ENCODE measurements around the gene PHLDA2. TPM values are rescaled to one million over a fixed set of nuclear protein-coding genes. Genes with fewer than 3 reads are reported as not detected.

The PHLDA2 gene
- polyA plus RNA-seq, 2 of the 4 experiments (the other 2 are of a cell fraction) = 7.0 to 49.6 TPM

- no peaks in the 10 kb centered on the region for H3K9me3 ChIP-seq
- no peak overlapping the region for H3K27ac ChIP-seq
- FAIRE-seq (no peak), DNase-seq (ENCODE audit: low read depth in 1 of 2, low spot score in 1 of 2) (peak; percentile 51 to 67), ATAC-seq (peak; percentile 93 to 97)
- ChIA-PET CTCF (interaction anchor here (0.7 to 3.3 kb wide), 21 partner anchors 8 to 433 kb away, joined by 3 to 23 read pairs (median 4); partner anchors contain the start of gene PHLDA2), POLR2A (interaction anchor here (0.9 to 1.4 kb wide), 4 partner anchors 13 to 46 kb away, joined by 3 to 5 read pairs (median 4); partner anchors contain the start of genes NAP1L4 and PHLDA2)
- TF ChIP-seq CTCF (IDR thresholded peaks at IDR 0.05) = peak; percentile 55
- peak; percentile 40 to 44; a peak in 4 of 5 replicates for TF ChIP-seq RAD21 (conservative IDR thresholded peaks at IDR 0.05 in 1 of 2, IDR thresholded peaks at IDR 0.05 in 1 of 2)
- TF ChIP-seq CHD4 (IDR thresholded peaks at IDR 0.05; ENCODE audit: borderline replicate concordance) = no peak
- H3K4me3 ChIP-seq = no peak overlapping the region
- no peak overlapping the region for H3K4me2 ChIP-seq
- H3K4me1 ChIP-seq = no peaks in the 10 kb centered on the region
- WGBS (ENCODE audit: missing lambda C conversion rate) = 72% methylated on average over 4 of the region's 4 CpGs
These were observed 46.4 kb upstream of the PHLDA2 start for GRCh38 chr11:2975594-2975993.

GRCh38 chr11:2974272-2974671 lies 45.1 kb upstream of the PHLDA2 start:
- ChIA-PET CTCF (interaction anchor here (0.7 to 3.3 kb wide), 3 partner anchors 15 to 118 kb away, joined by 3 to 23 read pairs (median 10); no protein-coding TSS in a partner anchor), POLR2A (interaction anchor here (0.6 kb wide), 1 partner anchor 15 kb away, joined by 3 read pairs; no protein-coding TSS in a partner anchor)
- WGBS (ENCODE audit: missing lambda C conversion rate) = 95% methylated on average over 3 of the region's 3 CpGs
- Histone ChIP-seq H3K4me3 (no peak overlapping the region), H3K9me3 (no peaks in the 10 kb centered on the region), H3K4me1 (no peaks in the 10 kb centered on the region), H3K27ac (no peak overlapping the region), H3K4me2 (no peak overlapping the region)
- DNase-seq (ENCODE audit: low read depth in 1 of 2, low spot score in 1 of 2) = no peak
- no peak for ATAC-seq
- TF ChIP-seq HOXA7 (CRISPR knock-in tag; IDR thresholded peaks at IDR 0.05) (no peak), USF2 (IDR thresholded peaks at IDR 0.05) (no peak), ESRRA (IDR thresholded peaks at IDR 0.05; ENCODE audit: borderline replicate concordance, low read length) (no peak), HOXB13 (CRISPR knock-in tag; IDR thresholded peaks at IDR 0.05; ENCODE audit: low read depth) (no peak), NPAS2 (CRISPR knock-in tag; IDR thresholded peaks at IDR 0.05; ENCODE audit: borderline replicate concordance) (no peak), JUNB (IDR thresholded peaks at IDR 0.05) (no peak), JUN (IDR thresholded peaks at IDR 0.05) (no peak), ZFP36 (IDR thresholded peaks at IDR 0.05; ENCODE audit: borderline replicate concordance, partially characterized antibody) (no peak), CBX2 (IDR thresholded peaks at IDR 0.05; ENCODE audit: borderline replicate concordance, low read depth) (no peak)
- no peak for FAIRE-seq

- H3K9me3 ChIP-seq = no peaks in the 10 kb centered on the region
- POLR2A ChIA-PET = interaction anchor here (0.9 kb wide), 1 partner anchor 24 kb away, joined by 3 read pairs; the partner anchor contains the start of gene NAP1L4
- TF ChIP-seq HEYL (CRISPR knock-in tag; IDR thresholded peaks at IDR 0.05) (no peak), RCOR1 (IDR thresholded peaks at IDR 0.05; ENCODE audit: low read depth, low read length) (no peak), CEBPB (IDR thresholded peaks at IDR 0.05) (no peak), CBX2 (IDR thresholded peaks at IDR 0.05; ENCODE audit: borderline replicate concordance, low read depth) (no peak), HOXB13 (CRISPR knock-in tag; IDR thresholded peaks at IDR 0.05; ENCODE audit: low read depth) (no peak), E2F6 (IDR thresholded peaks at IDR 0.05; ENCODE audit: borderline replicate concordance, low read depth) (no peak), POLR2AphosphoS2 (conservative IDR thresholded peaks at IDR 0.05; ENCODE audit: low read length) (no peak), CBX8 (IDR thresholded peaks at IDR 0.05) (no peak), TP53 (CRISPR knock-in tag; IDR thresholded peaks at IDR 0.05) (no peak), PHF8 (IDR thresholded peaks at IDR 0.05; ENCODE audit: borderline replicate concordance, low read depth) (no peak), CHD4 (IDR thresholded peaks at IDR 0.05; ENCODE audit: borderline replicate concordance) (no peak), SMC3 (IDR thresholded peaks at IDR 0.05) (no peak), ZSCAN20 (CRISPR knock-in tag; IDR thresholded peaks at IDR 0.05) (no peak), ESRRA (IDR thresholded peaks at IDR 0.05; ENCODE audit: borderline replicate concordance, low read length) (no peak), FOSL2 (IDR thresholded peaks at IDR 0.05) (no peak), FOSL2 (CRISPR knock-in tag; IDR thresholded peaks at IDR 0.05) (no peak), MAZ (IDR thresholded peaks at IDR 0.05; ENCODE audit: borderline replicate concordance, low read depth, low read length) (no peak), NPAS2 (CRISPR knock-in tag; IDR thresholded peaks at IDR 0.05; ENCODE audit: borderline replicate concordance) (no peak), BCL3 (IDR thresholded peaks at IDR 0.05) (no peak), HOXA7 (CRISPR knock-in tag; IDR thresholded peaks at IDR 0.05) (no peak)
- 82% methylated on average over 6 of the region's 6 CpGs for WGBS (ENCODE audit: missing lambda C conversion rate)
- H3K4me1 ChIP-seq = no peaks in the 10 kb centered on the region
- ATAC-seq (no peak), FAIRE-seq (no peak), DNase-seq (ENCODE audit: low read depth in 1 of 2, low spot score in 1 of 2) (no peak)
- H3K27ac ChIP-seq = no peak overlapping the region
- no peak overlapping the region for H3K4me3 ChIP-seq
- CTCF ChIA-PET = interaction anchor here (0.9 to 2.9 kb wide), 5 partner anchors 12 to 123 kb away, joined by 3 to 9 read pairs (median 3); partner anchors contain the start of gene PHLDA2
- no peak overlapping the region for H3K4me2 ChIP-seq
These were observed 39.2 kb upstream of the PHLDA2 start for GRCh38 chr11:2968341-2968900.

Measured in A549 (cell line).